ENCODE data around the gene ZFR2. TPM values are rescaled to one million over a fixed set of nuclear protein-coding genes. Genes with fewer than 3 reads are reported as not detected.

The ZFR2 gene
- total RNA-seq, 4 donors from 2014 or later, result not detected

- TF ChIP-seq CTCF (IDR thresholded peaks at IDR 0.05; ENCODE audit: low read depth), result no peak
Measured at GRCh38 chr19:3790941-3791340, 77.9 kb downstream of the ZFR2 start.

DNA sequence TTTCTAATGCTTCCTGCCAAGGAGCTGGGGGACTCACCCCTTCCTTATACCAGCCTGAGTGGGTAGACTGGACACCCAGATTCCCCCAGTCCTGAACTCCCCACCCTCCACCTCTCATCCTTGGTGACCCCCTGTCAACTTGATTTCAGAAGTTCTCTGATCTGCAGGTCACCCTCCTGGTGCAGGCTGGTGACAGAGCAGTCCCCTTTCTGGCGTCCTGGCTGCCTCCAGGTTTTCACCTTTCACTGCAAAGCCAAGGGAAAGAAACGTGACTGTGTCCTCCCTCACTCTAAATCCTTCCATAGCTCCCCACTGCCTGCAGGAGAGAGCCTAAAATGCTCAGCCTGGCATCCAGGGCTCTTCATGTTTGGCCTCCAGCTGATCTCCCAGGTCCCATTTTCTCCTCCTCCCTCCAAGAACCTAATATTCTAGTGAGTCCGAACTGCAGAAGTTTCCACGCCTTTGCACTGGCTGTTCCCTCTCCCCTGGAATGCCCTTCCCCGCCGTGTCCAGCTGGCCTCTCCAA lies 78.6 kb downstream of the ZFR2 start:
- no peak for TF ChIP-seq CTCF (IDR thresholded peaks at IDR 0.05; ENCODE audit: low read depth)

GRCh38 chr19:3788996-3789778 lies 79.7 kb downstream of the ZFR2 start:
- no peak for TF ChIP-seq CTCF (IDR thresholded peaks at IDR 0.05; ENCODE audit: low read depth)

DNA sequence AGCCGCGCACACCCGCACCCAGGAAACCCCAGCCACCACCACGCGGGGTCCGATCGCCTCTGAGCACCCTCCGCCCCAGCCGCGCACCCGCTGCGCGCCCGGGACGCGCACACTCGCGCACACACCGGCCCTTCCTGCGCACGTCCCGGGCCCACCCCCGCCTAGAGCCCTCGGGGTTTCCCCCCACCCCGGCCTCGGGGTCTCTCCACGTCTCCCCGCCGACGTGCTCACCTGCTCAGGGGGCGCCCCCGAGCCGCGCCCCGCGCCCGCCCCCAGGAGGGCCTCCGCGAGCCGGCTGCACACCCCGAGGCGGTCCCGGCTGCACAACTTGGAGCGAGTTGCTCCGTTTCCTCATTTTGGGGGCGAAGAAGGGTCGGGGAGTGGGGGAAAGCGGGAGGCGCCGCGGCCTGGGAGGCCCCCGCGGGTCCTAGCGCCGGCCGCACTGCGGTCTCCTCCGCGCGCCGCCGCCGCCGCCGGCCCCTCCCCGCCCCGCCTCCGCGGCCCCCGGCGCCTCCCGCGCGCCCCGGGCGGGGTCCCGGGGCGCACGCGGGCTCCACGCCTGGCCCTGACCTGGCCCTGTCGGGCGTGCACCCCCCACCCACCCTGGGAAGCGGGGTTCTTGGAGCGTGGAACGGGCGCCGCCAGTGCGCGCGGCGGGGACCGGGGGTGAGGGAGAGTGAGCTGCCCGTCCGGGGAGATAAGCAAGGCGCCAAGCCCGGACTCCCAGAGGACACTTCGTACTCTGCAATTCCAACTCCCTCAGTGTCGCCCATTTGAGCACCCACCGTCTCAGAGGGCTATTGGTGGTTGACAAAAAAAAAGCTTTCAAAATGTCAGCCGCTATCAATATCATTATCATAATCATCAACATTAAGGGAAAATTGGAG lies 82.7 kb downstream of the ZFR2 start, which contains the start of gene MATK:
TSS of gene MATK (minus strand) at position 444 of the 887 bp plus-strand sequence. CDS start 1,246 bp downstream, outside the sequence.
- no peak for TF ChIP-seq CTCF (IDR thresholded peaks at IDR 0.05; ENCODE audit: low read depth)

DNA sequence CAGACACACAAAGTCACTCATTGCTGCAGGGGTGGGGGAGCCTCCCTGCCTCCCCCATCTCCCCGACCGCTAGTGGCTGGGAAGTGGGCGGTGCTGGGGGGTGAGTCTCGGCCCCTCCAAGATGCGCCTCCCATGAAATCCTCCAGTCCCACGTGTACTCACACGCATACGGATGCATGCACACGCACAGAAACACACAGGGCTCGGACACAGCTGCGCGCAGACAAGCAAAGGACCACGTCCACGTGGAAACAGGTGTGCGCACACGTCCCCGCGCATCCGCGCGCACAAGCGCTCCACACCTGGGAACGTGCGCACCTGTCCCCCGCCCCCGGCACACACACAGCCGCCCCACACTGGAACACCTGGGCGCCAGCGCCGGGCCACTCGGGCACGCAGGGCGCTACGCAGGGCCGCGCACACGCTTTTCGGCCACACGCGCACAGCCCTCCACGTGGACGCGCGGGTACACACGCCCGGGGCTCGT lies 83.3 kb downstream of the ZFR2 start:
- TF ChIP-seq CTCF (IDR thresholded peaks at IDR 0.05; ENCODE audit: low read depth), result no peak

GRCh38 chr19:3784607-3785450 lies 84.0 kb downstream of the ZFR2 start:
- TF ChIP-seq CTCF (IDR thresholded peaks at IDR 0.05; ENCODE audit: low read depth), result no peak

Measured in subcutaneous adipose tissue (tissue), 4 donors.